Lung (tissue), 12 donors: ENCODE data around the gene LYPD6. TPM values are rescaled to one million over a fixed set of nuclear protein-coding genes. Genes with fewer than 3 reads are reported as not detected.

Experiments used
- ATAC-seq: fragments of 200-7000 bp; cut with Tn5 transposase; one replicate; pipeline ENCODE4 v1.9.1; 2020; ENCODE audit warnings: moderate number of reproducible peaks; ENCODE audit not compliant: insufficient read depth, low FRiP score
- DNase-seq, 3 donors: peaks; one replicate each; pipeline ENCODE4 v3.0.0-alpha.2; 2013 to 2017
- H3K27ac ChIP-seq, 2 donors: one replicate each; pipeline ENCODE4 v1.5.1; 2013; ENCODE audit warnings: mild to moderate bottlenecking in 2 of 2, moderate library complexity in 2 of 2, control low read depth in 1 of 2, inconsistent platforms in 1 of 2, low read depth in 1 of 2, low read length in 1 of 2
- H3K27me3 ChIP-seq, 3 donors: one replicate each; pipeline ENCODE4 v1.5.1; 2013; ENCODE audit warnings: low read length in 2 of 3; ENCODE audit not compliant: control insufficient read depth in 3 of 3, insufficient read depth in 3 of 3
- H3K36me3 ChIP-seq, 4 donors: one replicate each; pipeline ENCODE4 v1.5.1; 2013; ENCODE audit warnings: low read length in 4 of 4, mild to moderate bottlenecking in 1 of 4, moderate library complexity in 1 of 4; ENCODE audit not compliant: control insufficient read depth in 4 of 4, insufficient read depth in 4 of 4
- H3K4me1 ChIP-seq, 5 donors: one replicate each; pipeline ENCODE4 v1.5.1; 2013; ENCODE audit warnings: low read length in 5 of 5, mild to moderate bottlenecking in 2 of 5, moderate library complexity in 1 of 5; ENCODE audit not compliant: control insufficient read depth in 5 of 5, insufficient read depth in 5 of 5
- H3K4me3 ChIP-seq: one replicate; pipeline ENCODE4 v1.5.1; 2013; ENCODE audit warnings: mild to moderate bottlenecking, control low read depth, moderate library complexity
- H3K9ac ChIP-seq, 2 donors: one replicate each; pipeline ENCODE4 v1.5.1; 2013; ENCODE audit warnings: low read length in 2 of 2, control low read depth in 1 of 2; ENCODE audit not compliant: insufficient read depth in 1 of 2
- H3K9me3 ChIP-seq, 4 donors: one replicate each; pipeline ENCODE4 v1.5.1; 2013; ENCODE audit warnings: low read length in 3 of 4, mild to moderate bottlenecking in 1 of 4, moderate library complexity in 1 of 4; ENCODE audit not compliant: control insufficient read depth in 4 of 4, insufficient read depth in 3 of 4
- WGBS, 2 donors: extraction: QIAGEN DNeasy Blood & Tissue Kit; methylation state at CpG; one replicate each; pipeline ENCODE4 v1.1.7; 2013; 5-methylcytosine and 5-hydroxymethylcytosine counted together
- polyA plus RNA-seq, 2 donors: library from polyadenylated mRNA; stranded (reverse); fragments of 200-250 nt; gene quantifications; one replicate each; pipeline ENCODE4 v1.2.1, GENCODE V29; 2013
- total RNA-seq, 2 donors: library from RNA; depleted of rRNA in 1 of 2; stranded (reverse); fragments of >200 nt in 1 of 2; gene quantifications; one replicate each; pipeline ENCODE4 v1.2.1, GENCODE V29; 2014 to 2021
- TF ChIP-seq, protein P1 (sequence below): IDR thresholded peaks from 2 replicates; pipeline ENCODE4 v1.5.1; 2012; ENCODE audit warnings: mild to moderate bottlenecking; ENCODE audit errors: control extremely low read depth, extremely low read depth
- donor health status: control.
- donor health status: control.
- donor health status: Bipolar disorder and iron deficiency.
- donor health status: healthy.
- donor health status: DM: yes; HTN: yes; CAD: no.

The LYPD6 gene
- total and polyA plus RNA-seq, 4 donors, result 0.16 to 6.3 (median 0.48) TPM

DNA sequence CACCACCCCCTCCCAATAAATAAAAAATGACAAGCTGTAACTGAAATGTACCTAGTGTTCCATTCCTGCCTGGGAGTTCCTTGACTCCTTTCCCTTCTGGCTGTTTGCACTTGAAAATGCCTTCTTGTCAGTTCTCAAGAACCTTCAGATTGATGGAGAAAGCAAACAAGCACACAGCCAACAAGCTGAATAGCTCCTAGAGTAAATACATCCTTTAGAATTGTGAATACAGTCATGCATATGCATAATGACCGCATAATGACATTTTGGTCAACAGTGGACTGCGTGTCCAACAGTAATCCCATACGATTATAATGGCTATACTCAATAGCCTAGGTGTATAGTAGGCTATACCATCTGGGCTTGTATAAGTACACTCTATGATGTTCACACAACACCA is 97.0 kb downstream of the LYPD6 start:
- Histone ChIP-seq H3K27ac (no peak overlapping the region), H3K27me3 (peaks cover 0 to 40% (median 0%) of the 10 kb centered on the region in 3 donors), H3K9ac (no peak overlapping the region), H3K36me3 (no peaks in the 10 kb centered on the region), H3K4me1 (peaks cover 0 to 19% (median 2%) of the 10 kb centered on the region in 5 donors), H3K4me3 (no peak overlapping the region), H3K9me3 (peaks cover 0 to 5% (median 0%) of the 10 kb centered on the region in 4 donors)
- TF ChIP-seq, protein P1, sequence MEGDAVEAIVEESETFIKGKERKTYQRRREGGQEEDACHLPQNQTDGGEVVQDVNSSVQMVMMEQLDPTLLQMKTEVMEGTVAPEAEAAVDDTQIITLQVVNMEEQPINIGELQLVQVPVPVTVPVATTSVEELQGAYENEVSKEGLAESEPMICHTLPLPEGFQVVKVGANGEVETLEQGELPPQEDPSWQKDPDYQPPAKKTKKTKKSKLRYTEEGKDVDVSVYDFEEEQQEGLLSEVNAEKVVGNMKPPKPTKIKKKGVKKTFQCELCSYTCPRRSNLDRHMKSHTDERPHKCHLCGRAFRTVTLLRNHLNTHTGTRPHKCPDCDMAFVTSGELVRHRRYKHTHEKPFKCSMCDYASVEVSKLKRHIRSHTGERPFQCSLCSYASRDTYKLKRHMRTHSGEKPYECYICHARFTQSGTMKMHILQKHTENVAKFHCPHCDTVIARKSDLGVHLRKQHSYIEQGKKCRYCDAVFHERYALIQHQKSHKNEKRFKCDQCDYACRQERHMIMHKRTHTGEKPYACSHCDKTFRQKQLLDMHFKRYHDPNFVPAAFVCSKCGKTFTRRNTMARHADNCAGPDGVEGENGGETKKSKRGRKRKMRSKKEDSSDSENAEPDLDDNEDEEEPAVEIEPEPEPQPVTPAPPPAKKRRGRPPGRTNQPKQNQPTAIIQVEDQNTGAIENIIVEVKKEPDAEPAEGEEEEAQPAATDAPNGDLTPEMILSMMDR, result no peak
- DNase-seq, result peak; percentile 16 to 57 (median 46)
- ATAC-seq, result no peak
- 75 to 80% methylated on average over 3 of the region's 3 CpGs for WGBS, 2 donors

DNA sequence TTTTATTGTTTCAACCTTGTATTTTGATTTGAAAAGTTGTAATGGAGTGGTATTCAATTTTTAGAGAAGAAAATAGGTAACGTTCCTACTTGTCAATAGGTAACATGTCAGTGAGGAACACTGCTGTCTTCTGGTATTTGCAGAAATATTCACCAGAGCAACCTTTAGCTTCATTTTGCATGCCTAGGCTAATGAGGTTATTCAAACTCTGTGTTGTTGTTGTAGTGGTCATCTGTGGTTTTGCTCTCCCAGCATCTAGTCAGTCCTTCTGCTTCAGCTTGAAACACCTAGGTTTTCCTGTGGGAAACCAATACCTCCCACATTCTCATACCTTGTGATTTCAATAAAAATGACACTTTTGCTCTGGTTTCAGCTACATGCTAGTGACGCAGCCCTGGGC is 98.4 kb downstream of the LYPD6 start:
- ATAC-seq (no peak), DNase-seq (no peak)
- H3K27ac ChIP-seq, result no peak overlapping the region
- H3K4me3 ChIP-seq, result no peak overlapping the region
- peaks cover 0 to 19% (median 2%) of the 10 kb centered on the region in 5 donors for H3K4me1 ChIP-seq
- no peak overlapping the region for H3K9ac ChIP-seq
- WGBS, 2 donors, result 92 to 94% methylated on average over 2 of the region's 2 CpGs
- TF ChIP-seq, protein P1, result no peak
- H3K9me3 ChIP-seq, result peaks cover 0 to 5% (median 0%) of the 10 kb centered on the region in 4 donors
- H3K36me3 ChIP-seq, result no peaks in the 10 kb centered on the region
- H3K27me3 ChIP-seq, result peaks cover 0 to 31% (median 0%) of the 10 kb centered on the region in 3 donors

- ATAC-seq (no peak), DNase-seq (peak in 2 of 3 donors; percentile 36 to 54)
- Histone ChIP-seq H3K36me3 (no peaks in the 10 kb centered on the region), H3K27ac (no peak overlapping the region), H3K9me3 (peaks cover 0 to 7% (median 0%) of the 10 kb centered on the region in 4 donors), H3K27me3 (peaks cover 0 to 21% (median 0%) of the 10 kb centered on the region in 3 donors), H3K4me3 (no peak overlapping the region), H3K4me1 (peaks cover 0 to 19% (median 2%) of the 10 kb centered on the region in 5 donors), H3K9ac (no peak overlapping the region)
- TF ChIP-seq, protein P1, result no peak
- 50 to 56% methylated on average over 6 of the region's 6 CpGs for WGBS, 2 donors
Measured at GRCh38 chr2:149430743-149431736, 100.7 kb downstream of the LYPD6 start.
